Measurements from ENCODE around the gene TTC32. TPM values are rescaled to one million over a fixed set of nuclear protein-coding genes. Genes with fewer than 3 reads are reported as not detected.

TTC32 gene
- total RNA-seq, 2 donors from 2014 or later = 3.7 to 6.6 TPM

DNA sequence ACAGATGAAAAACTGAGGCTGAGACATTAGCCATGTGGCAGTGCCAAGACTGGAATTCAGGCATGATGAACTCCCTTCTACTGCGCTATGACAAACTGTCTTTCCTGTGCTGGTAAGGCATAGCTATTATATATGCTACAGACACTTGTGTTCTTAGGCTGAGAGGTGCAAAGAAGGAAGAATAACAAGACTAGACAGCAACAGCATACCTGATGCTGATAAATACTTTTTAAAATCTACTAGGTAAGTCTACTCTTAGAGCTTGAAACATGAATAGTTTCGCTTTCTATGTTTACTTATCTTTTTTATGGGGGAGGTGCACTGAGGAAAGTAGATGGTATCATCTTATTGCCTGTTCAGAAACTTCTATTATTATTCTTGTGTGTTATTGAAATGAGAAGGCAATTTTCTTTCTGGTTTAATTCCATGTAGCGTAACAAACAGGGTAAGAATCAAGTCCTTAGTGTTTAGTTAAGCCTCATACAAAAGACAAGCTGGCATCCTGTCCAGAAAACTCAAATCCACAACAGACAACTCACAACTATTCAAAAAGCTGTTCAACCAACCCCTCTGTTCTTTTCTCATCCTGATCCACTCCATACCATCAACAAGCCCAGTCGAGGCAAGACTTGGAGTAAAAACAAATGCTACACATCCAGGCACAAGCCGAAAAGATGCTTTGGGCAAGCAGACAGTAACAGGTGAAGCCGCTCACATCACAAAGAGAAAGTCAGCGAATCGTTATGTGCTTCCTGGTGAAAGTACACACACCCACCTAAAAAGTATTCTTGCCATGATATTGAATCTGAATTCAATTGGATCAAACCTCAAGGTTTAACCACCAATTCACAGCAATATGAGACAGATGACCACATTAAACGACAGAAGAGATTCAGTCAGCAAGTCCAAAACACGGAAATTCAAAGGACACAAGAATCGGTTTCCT is 1.5 kb downstream of the TTC32 start:
- Histone ChIP-seq H3K27me3 (no peaks in the 10 kb centered on the region), H3K4me3 (peak overlapping the region; percentile 87 to 88), H3K36me3 (no peaks in the 10 kb centered on the region), H3K27ac (peak overlapping the region; percentile 97), H3K4me1 (peaks cover 0 to 55% of the 10 kb centered on the region in 2 donors), H3K9me3 (no peaks in the 10 kb centered on the region)
- TF ChIP-seq CTCF (IDR thresholded peaks at IDR 0.05) = no peak
- no peak for DNase-seq (ENCODE audit: low spot score)

DNA sequence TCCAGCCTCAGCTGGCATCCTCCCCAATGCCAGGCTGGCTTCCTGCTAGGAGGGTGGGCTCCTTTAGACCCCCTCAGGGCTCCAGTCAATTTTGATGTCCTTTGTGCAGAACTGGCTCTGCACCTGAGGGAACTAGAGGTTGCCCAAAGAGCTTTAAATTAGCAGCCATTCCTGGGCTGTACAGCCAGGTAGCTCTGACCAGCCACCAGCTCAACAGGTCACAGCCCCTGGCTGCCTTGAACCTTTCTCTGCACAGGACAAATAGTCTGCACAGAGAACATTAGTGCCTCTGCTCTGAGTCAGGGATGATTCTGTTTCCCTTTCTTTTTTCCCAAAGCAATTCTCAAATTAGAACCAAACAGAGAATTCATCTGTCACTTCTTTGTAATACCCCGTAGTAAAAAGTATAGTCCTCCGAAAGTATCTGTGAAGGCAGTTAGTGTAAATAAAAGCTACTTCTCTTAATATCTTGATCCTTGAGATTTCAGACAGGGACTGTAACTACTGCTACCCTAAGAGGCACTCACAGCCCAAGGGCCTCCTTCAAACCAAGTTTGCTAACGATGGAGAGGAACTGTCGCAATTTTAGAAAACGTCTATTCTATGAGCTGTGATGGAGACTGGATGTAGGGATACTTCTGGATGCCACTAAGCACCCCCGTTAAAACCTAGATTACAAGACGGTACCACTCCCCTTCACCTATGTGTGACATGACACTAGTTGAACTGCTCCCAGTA is 3.0 kb downstream of the TTC32 start:
- Histone ChIP-seq H3K4me1 (peaks cover 0 to 57% of the 10 kb centered on the region in 2 donors), H3K27ac (no peak overlapping the region), H3K36me3 (no peaks in the 10 kb centered on the region), H3K9me3 (no peaks in the 10 kb centered on the region), H3K4me3 (no peak overlapping the region), H3K27me3 (no peaks in the 10 kb centered on the region)
- TF ChIP-seq CTCF (IDR thresholded peaks at IDR 0.05) = no peak
- no peak for DNase-seq (ENCODE audit: low spot score)

- no peaks in the 10 kb centered on the region for H3K36me3 ChIP-seq
- H3K27ac ChIP-seq = no peak overlapping the region
- H3K9me3 ChIP-seq = no peaks in the 10 kb centered on the region
- no peaks in the 10 kb centered on the region for H3K27me3 ChIP-seq
- H3K4me1 ChIP-seq = peaks cover 0 to 56% of the 10 kb centered on the region in 2 donors
- no peak for TF ChIP-seq CTCF (IDR thresholded peaks at IDR 0.05)
- no peak for DNase-seq (ENCODE audit: low spot score)
- no peak overlapping the region for H3K4me3 ChIP-seq
Measured at GRCh38 chr2:19897623-19898245, 4.0 kb downstream of the TTC32 start.

DNA sequence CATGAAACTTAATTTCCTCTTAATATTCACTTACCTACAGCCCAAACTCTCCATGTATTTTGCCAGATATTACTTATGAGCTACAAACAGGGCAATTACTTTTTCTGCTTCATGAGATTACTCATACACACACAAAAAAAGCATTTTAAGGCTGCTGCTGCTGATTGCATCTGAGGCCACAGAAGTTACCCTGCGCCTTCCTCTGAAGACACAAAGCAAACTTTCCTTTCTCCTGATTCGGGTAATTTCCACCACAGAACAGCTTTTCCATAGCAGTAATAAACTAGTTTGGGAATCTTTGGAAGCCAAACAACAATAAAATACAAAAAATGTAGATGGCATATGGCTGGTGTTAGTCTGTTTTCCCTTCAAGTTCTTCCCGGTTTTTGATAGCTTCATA is 6.2 kb downstream of the TTC32 start:
- Histone ChIP-seq H3K27me3 (no peaks in the 10 kb centered on the region), H3K9me3 (no peaks in the 10 kb centered on the region), H3K36me3 (no peaks in the 10 kb centered on the region), H3K27ac (no peak overlapping the region), H3K4me3 (no peak overlapping the region), H3K4me1 (peaks cover 0 to 50% of the 10 kb centered on the region in 2 donors)
- TF ChIP-seq CTCF (IDR thresholded peaks at IDR 0.05) = no peak
- DNase-seq (ENCODE audit: low spot score) = no peak

DNA sequence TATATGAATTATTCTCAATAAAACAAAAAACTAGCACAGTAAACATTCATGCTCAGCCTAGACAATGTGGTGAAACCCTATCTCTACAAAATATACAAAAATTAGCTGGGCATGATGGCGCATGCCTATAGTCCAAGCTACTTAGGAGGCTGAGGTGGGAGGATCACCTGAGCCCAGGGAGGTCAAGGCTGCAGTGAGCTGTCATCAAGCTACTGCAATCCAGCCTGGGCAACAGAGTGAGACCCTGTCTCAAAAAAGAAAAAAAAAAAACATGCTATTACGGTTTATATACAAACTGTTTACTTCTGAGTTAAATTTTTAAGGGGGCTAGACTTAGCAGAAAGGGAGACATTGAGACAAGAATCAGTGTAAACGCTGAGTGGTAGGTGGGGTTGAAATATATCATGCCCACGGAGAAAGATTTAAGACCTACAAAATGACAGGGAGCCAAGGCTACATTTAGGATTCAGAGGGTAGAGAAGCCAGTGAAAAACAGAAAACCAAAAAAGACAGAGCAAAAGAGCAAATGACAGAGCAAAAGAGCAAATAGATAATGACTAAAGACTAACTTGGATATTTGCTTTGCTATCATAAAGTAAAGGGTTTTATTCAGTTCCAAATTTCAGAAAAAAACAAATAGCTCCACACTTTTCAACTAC is 7.5 kb downstream of the TTC32 start:
- no peak for DNase-seq (ENCODE audit: low spot score)
- Histone ChIP-seq H3K4me3 (no peak overlapping the region), H3K9me3 (no peaks in the 10 kb centered on the region), H3K4me1 (peaks cover 0 to 41% of the 10 kb centered on the region in 2 donors), H3K27me3 (no peaks in the 10 kb centered on the region), H3K27ac (no peak overlapping the region), H3K36me3 (no peaks in the 10 kb centered on the region)
- TF ChIP-seq CTCF (IDR thresholded peaks at IDR 0.05) = no peak

All from right atrium auricular region (tissue), 2 donors.